ENCODE data around the gene SDC1.

The SDC1 gene

GRCh38 chr2:20230114-20230425, 5.1 kb upstream of the SDC1 start:
- Histone ChIP-seq H3K27ac (peak overlapping the region in 1 of 21 experiments; percentile 84), H3K4me3 (no peak overlapping the region)

GRCh38 chr2:20229322-20230113, 4.6 kb upstream of the SDC1 start:
- no peak overlapping the region for H3K4me3 ChIP-seq
- H3K27ac ChIP-seq = no peak overlapping the region

GRCh38 chr2:20227894-20228505, 3.1 kb upstream of the SDC1 start:
- no peak overlapping the region for H3K27ac ChIP-seq
- H3K4me3 ChIP-seq = no peak overlapping the region

- Histone ChIP-seq H3K27ac (peak overlapping the region in 10 of 21 experiments; percentile 43 to 98 (median 92)), H3K4me3 (no peak overlapping the region)
Measured at GRCh38 chr2:20226152-20226545, 1.2 kb upstream of the SDC1 start.

GRCh38 chr2:20225294-20226151, 593 bp upstream of the SDC1 start:
- H3K4me3 ChIP-seq = peak overlapping the region; percentile 56 to 77 (median 64)
- H3K27ac ChIP-seq = peak overlapping the region; percentile 34 to 98 (median 91)

- Histone ChIP-seq H3K4me3 (peak overlapping the region; percentile 56 to 77 (median 64)), H3K27ac (peak overlapping the region; percentile 79 to 98 (median 91))
Measured at GRCh38 chr2:20224164-20224715, 690 bp downstream of the SDC1 start.

- H3K27ac ChIP-seq = peak overlapping the region; percentile 79 to 98 (median 91)
Measured at GRCh38 chr2:20223407-20224163, 1.3 kb downstream of the SDC1 start.

GRCh38 chr2:20222769-20223406, 2.0 kb downstream of the SDC1 start:
- Histone ChIP-seq H3K27ac (peak overlapping the region in 20 of 21 experiments; percentile 80 to 98 (median 92)), H3K4me3 (peak overlapping the region; percentile 56 to 77 (median 64))

More at GRCh38 chr2:20223407-20224163, 1.3 kb downstream of the SDC1 start:
- H3K4me3 ChIP-seq = peak overlapping the region; percentile 56 to 77 (median 64)

- H3K4me3 ChIP-seq = peak overlapping the region; percentile 56 to 77 (median 64)
- H3K27ac ChIP-seq = peak overlapping the region in 20 of 21 experiments; percentile 80 to 98 (median 92)
Measured at GRCh38 chr2:20222014-20222768, 2.7 kb downstream of the SDC1 start.

GRCh38 chr2:20221555-20221973, 3.4 kb downstream of the SDC1 start:
- H3K4me3 ChIP-seq = peak overlapping the region in 5 of 7 experiments; percentile 4 to 77 (median 64)

GRCh38 chr2:20220806-20221554, 4.0 kb downstream of the SDC1 start:
- Histone ChIP-seq H3K27ac (peak overlapping the region in 19 of 21 experiments; percentile 11 to 98 (median 91)), H3K4me3 (peak overlapping the region in 4 of 7 experiments; percentile 8 to 77 (median 64))

More at GRCh38 chr2:20221555-20221973, 3.4 kb downstream of the SDC1 start:
- peak overlapping the region in 19 of 21 experiments; percentile 80 to 98 (median 93) for H3K27ac ChIP-seq

- H3K27ac ChIP-seq = peak overlapping the region in 18 of 21 experiments; percentile 17 to 98 (median 78)
- peak overlapping the region in 4 of 7 experiments; percentile 4 to 17 (median 8) for H3K4me3 ChIP-seq
Measured at GRCh38 chr2:20219763-20220380, 5.1 kb downstream of the SDC1 start.

- peak overlapping the region in 20 of 21 experiments; percentile 18 to 98 (median 72) for H3K27ac ChIP-seq
- H3K4me3 ChIP-seq = peak overlapping the region in 2 of 7 experiments; percentile 9 to 17
Measured at GRCh38 chr2:20218331-20219320, 6.3 kb downstream of the SDC1 start.

GRCh38 chr2:20217041-20217970, 7.6 kb downstream of the SDC1 start:
- H3K4me3 ChIP-seq = no peak overlapping the region
- peak overlapping the region in 20 of 21 experiments; percentile 28 to 98 (median 74) for H3K27ac ChIP-seq

All from skin epidermis (tissue), 12 donors.